HS-5 (cell line): ENCODE results near the gene SMIM20.
A peak's percentile ranks its signal among the peaks of the same experiment; 100 is the strongest.
"Not testable (repeated sequence)": the region's sequence is repeated elsewhere in the genome, so short reads cannot be mapped to it uniquely, and the experiment has no call there.

Experiments used
- DNase-seq: peaks from one replicate; pipeline ENCODE4 v3.0.0-alpha.2; 2012; ENCODE audit warnings: low read depth

The SMIM20 gene

DNA sequence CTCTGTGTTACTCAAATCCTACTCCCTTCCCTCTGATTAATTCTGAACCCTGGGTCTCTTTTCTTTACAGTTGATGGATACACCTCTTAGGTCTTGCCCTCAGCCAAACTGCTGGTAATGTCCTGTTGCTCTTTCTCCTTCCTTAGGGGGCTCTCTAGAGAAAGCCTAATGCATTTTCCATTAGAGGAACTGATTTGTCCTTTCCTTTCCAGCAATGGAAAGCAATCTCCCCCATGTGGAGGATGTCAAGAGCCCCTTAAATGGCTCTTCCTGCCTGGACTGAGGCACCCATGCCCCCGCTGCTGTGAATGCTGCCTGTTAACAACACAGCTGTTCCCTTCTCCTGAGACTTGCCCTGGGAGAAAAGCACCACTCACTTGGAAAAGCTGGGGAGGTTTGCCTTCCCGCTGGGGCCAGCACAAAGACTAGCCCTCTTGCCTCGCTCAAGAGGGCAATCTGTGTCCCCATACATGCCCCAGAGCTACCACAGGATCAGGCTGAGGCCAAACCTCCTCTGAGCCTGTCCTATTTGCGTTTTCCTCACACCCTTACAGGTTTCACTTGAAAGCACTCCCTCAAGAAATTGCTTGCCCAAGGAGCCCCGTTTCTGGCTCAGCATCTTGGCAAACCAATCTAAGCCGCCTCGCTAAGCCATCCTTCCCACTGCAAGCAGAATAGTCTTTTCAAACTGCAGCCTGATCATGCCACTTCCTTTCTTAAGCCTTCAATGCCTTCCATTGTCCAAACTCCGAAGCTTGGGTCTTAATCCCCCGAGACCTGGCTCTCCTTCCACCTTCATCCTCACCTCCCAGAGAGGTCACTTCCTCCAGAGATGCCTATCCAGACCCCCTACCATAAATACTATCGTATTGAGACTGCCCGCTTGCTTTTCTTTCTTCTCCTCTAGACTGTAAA lies 23.2 kb upstream of the SMIM20 start:
- DNase-seq: no peak

DNA sequence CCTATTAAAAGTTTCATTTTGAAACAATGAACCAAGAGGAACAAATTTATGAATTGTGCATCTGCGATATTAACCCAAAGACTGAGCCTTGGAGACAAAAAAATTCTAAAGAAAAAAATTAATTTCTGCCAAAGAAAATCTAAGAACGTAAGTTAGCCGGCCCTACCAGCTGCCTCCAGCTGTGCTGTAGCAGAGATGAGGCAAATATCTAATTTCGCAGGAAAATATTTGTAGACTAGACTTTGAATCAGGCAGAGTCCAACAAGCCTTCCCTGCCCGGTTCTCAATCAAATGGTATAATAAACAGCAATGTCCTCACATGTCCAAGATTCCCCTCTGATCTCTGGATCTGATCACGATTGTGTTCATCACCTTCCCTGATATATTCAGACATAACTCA lies 21.2 kb upstream of the SMIM20 start:
- DNase-seq: no peak

DNA sequence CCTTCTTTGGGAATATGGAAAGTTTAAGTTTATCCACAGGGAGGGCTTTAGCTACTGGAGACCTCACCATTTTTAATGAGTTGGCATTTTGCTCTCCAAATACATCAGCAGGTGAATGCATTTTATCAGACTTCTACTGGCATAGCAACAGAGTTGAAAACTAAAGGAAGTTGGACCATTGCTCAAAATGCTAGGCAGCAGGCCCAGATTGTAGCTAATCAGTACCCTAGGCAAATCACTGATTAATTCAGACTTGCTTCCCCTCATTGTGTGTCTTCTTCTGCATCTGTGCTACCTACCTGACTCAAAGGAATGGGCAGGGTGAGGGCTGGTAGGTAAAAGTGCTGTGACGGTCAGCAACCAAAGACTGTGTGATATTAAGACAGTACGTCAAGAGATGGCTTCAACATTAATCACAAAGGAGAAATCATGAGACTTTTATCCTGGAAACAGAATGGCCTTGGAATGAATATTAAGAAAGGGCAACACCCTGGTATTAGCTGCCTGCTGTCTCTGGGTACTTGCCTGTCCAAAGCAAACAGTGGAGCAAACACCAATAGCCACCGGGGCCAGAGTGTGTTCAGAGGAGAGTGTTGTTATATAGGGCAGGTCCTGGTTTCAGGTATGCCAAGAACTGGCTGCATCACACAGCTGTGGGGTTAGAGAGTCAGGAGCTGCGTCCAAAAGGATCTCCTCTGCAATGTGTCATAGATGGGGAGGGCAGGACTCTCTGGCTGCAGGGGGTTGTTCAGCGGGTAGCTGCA lies 17.1 kb upstream of the SMIM20 start:
- no peak for DNase-seq

DNA sequence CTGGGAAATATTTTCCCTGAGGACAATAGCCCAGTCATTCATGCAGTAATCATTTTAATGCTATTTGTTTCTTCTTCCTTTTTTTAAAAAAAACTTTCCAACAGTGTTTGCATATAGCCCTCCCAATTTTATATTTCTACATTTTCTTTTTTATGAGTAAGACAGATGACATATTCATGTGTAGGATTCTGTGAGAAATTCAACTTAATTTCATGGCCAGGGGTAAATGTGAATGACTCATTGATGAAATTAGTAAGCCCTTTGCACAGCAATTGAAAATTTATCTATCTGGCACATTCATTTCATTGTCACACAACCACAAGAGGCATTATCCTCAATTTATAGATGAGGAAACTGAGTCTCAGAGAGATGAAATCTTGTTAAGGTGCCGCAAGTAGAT lies 13.7 kb upstream of the SMIM20 start:
- no peak for DNase-seq

DNA sequence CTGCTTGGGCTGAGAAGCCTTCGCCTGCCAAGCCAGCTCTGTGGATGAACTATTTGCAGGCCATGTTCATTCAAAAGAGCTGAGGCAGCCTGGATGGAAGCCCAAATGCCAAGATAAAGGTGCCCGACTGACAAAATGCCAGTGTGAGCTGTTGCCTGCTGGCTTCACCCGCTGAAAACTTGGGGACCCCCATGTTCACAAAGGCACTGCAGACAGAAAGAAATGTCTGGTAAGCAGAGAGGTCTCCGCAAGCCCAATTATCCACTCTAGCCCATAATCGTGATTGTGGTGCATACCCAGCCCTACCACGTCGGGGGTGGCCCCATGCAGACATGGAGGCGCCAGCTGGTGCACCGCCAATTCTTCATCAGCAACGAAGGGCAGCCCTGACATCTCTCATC lies 13.0 kb upstream of the SMIM20 start:
- DNase-seq: no peak

DNA sequence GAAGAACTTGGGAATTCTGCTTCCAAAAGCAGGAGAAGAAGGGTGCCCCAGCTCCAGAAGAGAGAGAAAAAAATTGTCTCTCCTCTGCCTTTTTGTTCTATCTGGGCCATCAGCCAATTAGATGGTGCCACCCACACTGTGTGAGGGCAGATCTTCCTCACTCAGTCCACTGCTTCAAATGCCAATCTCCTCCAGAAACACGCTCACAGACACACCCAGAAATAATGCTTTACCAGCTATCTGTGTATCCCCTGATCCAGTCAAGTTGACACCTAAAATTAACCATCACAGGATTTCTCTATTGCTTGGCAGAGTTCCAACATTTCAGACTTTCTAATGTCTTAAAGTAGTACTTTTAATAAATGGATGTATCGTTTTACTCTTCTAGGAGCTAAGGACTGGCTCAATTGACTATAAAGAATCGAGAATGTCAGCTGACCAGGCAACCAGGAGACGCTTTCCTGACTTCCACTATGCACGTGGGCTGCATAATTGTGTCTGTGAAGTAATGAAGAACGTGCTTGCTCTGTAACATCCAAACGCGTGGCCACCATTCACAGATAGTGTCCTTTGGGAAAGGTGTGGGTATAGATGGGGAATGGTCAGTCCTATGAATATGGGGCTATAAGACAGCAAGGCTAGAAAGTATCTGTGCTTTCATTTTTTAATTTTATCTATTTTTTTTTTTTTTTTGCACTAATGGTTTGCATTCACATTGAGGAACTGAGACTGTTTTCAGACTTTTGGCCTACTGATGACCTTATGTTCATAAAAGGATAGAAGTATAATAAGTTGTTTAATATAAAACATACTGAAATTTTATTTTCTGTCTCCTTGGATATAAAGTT lies 9.9 kb upstream of the SMIM20 start:
- no peak for DNase-seq

DNA sequence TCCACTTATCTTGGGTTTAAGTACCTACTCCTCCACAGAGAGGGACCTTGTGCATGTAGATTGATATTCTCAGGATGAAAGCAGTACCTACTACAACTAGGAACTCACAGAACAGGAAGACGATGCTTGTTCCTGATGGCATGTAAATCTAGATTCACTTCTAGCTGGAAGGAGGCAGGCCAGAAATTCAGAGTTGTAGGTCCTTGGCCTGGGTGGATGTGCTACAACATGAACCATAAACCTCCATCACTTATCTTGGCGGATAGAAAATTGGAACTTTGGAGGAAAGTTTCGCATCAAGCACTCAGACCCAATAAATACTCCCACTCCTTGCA lies 9.3 kb upstream of the SMIM20 start:
- DNase-seq: no peak

DNA sequence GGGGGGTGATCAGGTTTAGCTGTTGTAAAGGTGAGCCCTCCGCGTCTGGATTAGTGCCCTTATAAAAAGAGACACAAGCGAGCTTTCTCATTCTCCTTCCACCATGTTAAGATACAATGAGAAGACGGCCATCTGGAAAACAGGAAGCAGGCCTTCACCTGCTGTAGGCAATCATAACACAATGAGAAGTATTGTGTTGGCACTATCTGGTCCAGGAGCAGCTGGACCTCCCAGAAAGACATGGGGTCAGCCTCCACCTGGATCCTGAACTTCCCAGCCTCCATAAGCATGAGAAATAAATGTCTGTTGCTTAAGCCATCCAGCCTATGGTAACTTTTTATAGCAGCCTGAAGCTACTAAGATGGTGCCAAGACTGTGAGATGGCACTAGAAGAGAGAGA lies 8.6 kb upstream of the SMIM20 start:
- DNase-seq: no peak

DNA sequence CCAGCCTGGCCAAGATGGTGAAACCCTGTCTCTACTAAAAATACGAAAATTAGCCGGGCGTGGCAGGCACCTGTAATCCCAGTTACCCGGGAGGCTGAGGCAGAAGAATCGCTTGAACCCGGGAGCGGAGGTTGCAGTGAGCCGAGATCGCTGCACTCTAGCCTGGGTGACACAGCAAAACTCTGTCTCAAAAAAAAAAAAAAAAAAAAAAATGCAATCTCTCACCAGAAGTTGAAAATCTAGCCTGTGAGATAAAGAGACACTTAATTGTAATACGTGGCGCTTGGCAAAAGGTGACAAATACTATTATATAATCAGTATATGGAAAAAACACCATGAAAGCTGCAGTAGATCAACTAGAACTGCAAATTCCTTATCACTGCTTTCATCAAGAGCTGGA lies 7.9 kb upstream of the SMIM20 start:
- DNase-seq: not testable (repeated sequence)

DNA sequence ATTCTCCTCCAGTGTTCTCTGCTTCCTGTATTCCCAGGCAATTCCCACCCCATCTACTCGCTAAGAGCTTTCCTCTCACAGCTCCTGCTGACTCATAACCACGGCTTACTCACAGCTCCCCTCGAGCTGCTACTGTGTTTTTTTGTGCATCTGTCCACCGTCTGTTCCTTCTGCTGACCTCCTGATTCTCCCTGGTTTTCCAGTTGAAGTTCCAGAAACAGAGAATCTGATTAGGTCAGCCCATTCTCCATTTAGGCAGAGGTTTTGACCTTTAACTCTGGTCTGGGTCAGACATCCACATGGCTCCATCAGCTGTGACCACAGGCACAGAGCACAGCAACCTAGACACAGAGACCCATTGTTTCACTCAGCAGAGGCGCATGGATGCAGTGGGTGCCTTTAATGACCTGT lies 5.5 kb upstream of the SMIM20 start:
- peak; percentile 82 for DNase-seq

DNA sequence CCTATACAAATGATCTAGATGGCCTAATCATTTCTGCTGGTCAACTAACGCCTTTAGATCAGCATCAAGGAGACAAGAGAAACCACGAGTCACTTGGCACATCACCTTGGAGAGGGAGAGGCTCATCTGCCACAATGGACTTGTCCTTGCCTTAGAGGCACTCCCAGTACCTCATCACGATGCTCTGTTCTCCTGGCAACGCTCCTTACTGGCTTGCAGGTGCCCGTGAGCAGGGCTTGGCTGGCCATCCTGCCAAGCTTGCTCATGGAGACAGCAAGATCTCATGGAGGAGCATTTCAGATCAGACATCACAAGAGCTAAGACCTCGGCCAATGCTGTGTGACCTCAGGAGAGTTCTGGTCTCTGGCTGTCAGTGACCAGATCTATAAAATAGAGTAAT lies 2.7 kb upstream of the SMIM20 start:
- no peak for DNase-seq

DNA sequence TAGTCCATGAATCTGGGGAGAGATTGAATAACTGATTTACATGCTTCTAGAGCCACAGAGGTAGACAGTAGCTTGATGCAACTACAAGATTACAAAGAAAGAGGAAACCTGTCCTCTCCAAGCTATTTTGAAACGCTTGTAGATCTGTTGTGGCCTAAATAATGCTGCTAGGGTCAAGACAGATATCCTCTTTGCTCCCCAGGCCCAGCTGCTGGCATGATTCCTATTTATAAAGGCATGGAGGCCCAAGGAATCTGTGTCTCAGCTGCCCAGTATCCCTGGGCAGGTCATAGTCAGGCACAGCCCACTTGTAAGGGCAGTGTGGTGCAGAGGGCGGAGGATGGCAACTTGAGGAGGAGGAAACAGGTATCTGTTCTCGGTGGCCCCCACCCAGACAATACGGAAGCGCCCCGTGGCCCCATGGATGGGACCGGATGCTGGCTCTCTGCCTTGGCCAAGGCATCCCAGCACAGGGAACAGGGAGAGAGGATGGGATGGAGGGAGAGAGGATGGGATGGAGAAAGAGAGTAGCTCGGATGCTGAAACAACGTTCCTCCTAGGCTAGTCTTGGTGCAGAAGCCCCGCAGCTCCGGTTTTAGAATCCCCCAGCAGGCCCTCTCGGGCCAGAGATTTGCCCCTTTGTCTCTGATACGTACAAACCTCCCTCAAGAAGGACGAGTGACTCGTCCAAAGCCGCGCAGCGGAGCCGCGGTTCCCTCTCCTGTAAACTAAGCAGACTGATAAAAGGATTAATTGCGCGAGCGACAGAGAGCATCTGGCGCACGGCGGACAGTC lies 767 bp upstream of the SMIM20 start:
- DNase-seq: no peak

DNA sequence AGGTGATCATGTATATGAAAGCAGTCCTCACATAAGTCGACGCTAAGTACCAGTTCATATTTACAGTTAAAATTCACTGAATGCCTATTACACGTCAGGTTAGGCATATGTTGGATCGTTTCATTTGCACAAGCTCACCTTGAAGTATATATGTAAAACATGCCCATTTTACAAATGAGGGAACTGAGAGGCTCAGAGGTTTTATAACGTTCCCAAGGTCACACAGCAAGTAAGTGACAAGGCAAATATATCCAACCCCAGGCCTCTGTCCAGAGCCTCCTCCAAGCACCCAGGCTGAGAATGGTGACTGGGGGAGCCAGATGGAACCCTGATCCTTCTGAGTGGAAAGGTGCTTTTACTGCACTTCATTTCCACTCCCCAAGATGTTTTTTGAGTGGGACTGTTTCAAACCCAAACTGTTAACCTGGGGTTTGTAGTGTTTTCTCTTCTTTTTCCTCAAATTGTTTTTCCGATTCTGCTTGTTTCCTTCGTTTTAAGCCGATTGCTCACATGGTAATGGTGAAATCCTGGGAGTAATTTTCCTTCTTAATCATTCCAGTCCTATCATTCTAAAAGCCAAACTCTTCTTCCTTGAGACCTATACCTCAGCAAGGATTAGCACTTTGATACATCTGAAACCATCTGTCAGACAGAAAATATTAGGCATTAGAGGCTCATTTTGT lies 791 bp downstream of the SMIM20 start:
- no peak for DNase-seq

DNA sequence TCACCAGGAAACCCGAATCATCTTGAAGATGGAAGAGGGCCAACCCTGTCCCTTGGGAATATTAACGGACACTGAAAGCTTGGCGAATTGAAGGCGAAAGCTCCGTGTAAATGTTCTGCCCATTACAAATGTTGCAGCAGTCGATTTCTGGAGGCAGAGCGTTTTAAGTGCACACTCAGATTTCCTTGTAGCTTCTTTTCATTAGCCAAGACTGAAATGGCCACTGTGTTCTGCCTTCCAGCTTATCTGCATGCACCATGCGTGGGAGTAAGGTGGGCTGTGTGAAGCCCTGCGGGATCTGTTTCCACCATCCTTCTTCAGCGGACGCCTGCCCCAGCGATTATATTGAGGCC lies 1.3 kb downstream of the SMIM20 start:
- no peak for DNase-seq

DNA sequence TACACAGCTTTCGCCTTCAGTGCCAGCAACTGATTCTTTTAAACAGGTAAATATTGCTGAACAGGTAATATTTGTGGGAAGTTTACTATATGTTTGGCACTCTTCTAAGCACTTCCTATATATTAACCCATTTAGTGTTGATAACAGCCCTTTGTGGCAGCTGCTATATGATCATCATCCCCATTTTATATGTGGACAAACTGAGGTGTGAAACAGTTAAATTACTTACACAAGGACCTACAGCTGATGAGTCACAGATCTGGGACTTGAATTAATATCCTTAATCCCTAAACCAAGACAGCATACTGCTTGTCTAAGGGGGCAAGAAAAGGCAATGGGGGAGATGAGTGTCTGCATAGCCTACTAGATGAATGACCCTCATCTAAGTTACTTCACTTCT lies 2.9 kb downstream of the SMIM20 start:
- no peak for DNase-seq

DNA sequence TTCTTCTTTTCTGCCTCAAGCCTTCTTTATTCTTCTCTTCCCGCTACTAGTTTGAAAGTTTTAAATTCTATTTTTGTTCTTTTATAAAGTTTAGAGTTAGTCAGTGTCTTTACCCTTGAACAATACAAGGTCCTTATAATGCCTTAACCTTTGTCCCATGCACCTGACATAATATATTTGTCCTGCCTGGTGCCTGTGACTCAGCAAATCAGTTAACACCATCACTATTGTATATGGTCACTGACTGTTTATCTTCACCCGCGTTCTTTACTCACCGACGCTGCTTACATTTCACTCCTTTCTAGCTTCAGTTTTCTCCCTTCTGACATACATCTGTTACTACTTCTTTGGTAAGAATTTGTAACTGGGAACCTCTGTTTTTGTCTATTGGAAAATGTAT lies 5.7 kb downstream of the SMIM20 start:
- no peak for DNase-seq

DNA sequence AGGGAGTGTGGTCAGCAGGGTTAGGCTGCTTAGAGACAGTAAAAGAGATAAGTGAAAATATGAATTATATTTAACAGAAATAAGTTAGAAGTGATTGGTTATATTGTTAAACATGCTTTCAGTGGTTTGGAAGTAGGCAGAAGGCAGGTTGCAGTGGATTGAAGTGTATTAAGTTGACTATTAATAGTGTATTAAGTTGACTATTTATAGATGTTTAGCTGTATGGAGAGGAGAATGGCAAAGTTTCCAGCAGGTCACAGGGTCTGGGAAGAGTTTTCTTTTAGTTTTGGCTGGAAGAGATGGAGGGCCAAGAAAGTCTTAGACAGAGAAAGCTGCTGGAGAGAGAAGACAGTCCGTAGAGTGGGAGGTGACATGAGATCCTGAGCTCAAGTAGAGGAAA lies 7.9 kb downstream of the SMIM20 start:
- DNase-seq: no peak

DNA sequence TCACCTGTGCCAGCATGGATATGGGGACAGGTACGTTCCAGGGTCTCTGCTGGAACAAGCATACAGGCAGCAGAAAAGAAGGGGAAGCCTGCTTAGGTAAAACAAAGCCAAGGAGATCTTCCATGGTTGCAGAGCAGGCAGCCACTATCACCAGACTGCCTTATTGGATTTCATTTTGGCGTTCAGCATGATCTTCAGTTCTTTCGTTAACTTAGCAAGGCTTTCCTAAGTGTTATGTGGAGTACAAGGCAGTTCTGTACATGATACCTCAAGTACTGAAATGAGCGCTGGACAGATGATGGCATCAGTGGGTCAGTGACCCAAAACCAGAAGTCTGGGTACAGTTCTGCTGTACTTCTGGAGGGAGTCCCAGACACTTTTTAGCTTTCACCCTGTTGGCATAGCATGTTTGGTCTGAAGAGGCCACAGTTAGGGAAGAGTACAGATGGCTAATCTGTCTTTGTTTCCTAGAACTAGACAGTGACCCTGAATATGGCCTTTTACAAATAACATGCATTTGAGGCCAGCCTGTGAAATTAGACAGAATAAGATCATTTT lies 8.9 kb downstream of the SMIM20 start:
- DNase-seq: no peak

DNA sequence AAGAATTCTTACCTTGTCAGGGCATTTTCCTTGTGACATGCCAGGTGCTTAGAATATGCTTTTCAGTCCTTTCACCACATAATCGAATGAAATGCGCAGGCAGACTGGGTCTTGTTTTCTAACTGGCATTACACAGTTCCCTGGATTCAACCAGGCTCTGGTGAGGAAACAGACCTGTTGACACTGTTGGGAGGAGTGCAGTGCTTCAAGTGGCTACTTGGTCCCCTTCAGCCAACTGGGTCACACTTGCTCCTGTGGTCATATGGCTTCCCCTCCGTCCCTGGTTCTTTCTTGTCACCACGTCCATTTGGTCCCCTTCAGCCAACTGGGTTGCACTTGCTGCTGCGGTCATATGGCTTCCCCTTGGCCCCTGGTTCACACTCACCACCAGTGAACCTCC lies 9.7 kb downstream of the SMIM20 start:
- no peak for DNase-seq

DNA sequence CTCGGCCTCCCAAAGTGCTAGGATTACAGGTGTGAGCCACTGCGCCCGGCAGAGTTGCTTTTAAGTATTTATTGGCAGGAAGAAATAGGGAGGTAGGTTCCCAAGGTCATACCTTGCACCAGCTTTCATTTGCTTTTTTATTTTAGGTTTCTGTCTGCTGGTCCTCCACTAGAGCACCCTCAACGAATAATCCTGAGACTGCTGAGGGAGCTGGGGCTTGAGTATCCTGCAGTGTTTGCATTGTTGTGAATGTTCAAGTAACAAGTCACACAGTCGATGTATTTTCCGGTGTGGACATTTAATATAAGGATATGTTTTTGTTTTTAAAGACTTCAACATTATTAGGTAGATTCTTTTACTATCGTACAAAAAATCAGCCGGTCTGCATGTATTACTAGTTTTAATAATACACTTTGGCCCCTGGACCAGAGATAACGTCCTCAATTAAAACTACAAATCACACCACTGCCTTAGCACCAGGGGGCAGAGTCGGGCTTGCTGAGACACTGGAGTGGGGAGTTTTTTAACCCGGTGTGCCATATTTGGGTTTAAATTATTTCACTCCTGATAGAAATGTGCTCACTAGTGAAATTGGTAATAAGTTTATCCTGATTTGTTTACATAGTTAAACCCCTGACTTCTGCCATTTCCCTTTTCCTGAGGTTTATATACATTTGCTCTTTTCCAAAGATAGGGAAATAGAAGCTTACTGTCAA lies 11.6 kb downstream of the SMIM20 start:
- no peak for DNase-seq
